Activated CD8-positive, alpha-beta T cell treated with anti-CD3 and anti-CD28 coated beads for 36 hours (primary cell): ENCODE data around the gene GPC6. TPM values are rescaled to one million over a fixed set of nuclear protein-coding genes. Genes with fewer than 3 reads are reported as not detected.

ENCODE experiments used
- ATAC-seq: fragments of 200-7000 bp; cut with Tn5 transposase; one replicate; pipeline ENCODE4 v1.10.0; 2021; ENCODE audit warnings: mild to moderate bottlenecking, moderate library complexity
- CTCF ChIA-PET: fragments of 350-600 bp; sonication (Branson Sonifier 250); formaldehyde crosslinking; loops from one replicate; lab custom pipeline; 2021; ENCODE audit warnings: antibody characterized with exemption; lab: Charles Lee
- POLR2A ChIA-PET: fragments of 350-600 bp; sonication (Branson Sonifier 250); formaldehyde crosslinking; loops from one replicate; lab custom pipeline; 2021; ENCODE audit warnings: antibody characterized with exemption; lab: Charles Lee
- DNase-seq: peaks from one replicate; pipeline ENCODE4 v3.0.0-alpha.2; 2020
- H3K27ac Mint-ChIP-seq: one replicate; pipeline ENCODE4 v1.8.0; 2021; ENCODE audit warnings: mild to moderate bottlenecking, mixed read lengths
- H3K27me3 Mint-ChIP-seq: one replicate; pipeline ENCODE4 v1.8.0; 2021; ENCODE audit warnings: mixed read lengths
- H3K36me3 Mint-ChIP-seq: one replicate; pipeline ENCODE4 v1.8.0; 2021; ENCODE audit warnings: low read depth, mixed read lengths
- H3K4me1 Mint-ChIP-seq: one replicate; pipeline ENCODE4 v1.8.0; 2021; ENCODE audit warnings: low read depth, mixed read lengths
- H3K4me3 Mint-ChIP-seq: one replicate; pipeline ENCODE4 v1.8.0; 2021; ENCODE audit warnings: mild to moderate bottlenecking, moderate library complexity, mixed read lengths
- H3K9me3 Mint-ChIP-seq: one replicate; pipeline ENCODE4 v1.8.0; 2021; ENCODE audit warnings: mixed read lengths
- CTCF ChIP-seq: fragments of 200-600 bp; IDR thresholded peaks from one replicate; pipeline ENCODE4 v1.8.0; 2022; ENCODE audit warnings: antibody characterized with exemption, mild to moderate bottlenecking
- intact Hi-C: fragments of 100-400 bp; cut with micrococcal nuclease; formaldehyde crosslinking; loops from one replicate; pipeline ENCODE4 v1.10.0; 2022
- total RNA-seq, 2 experiments: library from RNA; stranded (reverse); gene quantifications; one replicate each; pipeline ENCODE4 v1.2.3, GENCODE V29; 2021

The GPC6 gene
- total RNA-seq, 2 experiments from 2014 or later: not detected

- CTCF ChIA-PET: no interaction called here
- Mint-ChIP-seq H3K4me1 (no peaks in the 10 kb centered on the region), H3K4me3 (no peak overlapping the region), H3K27me3 (peaks cover 3% of the 10 kb centered on the region), H3K36me3 (no peaks in the 10 kb centered on the region), H3K9me3 (peaks cover 2% of the 10 kb centered on the region), H3K27ac (no peak overlapping the region)
- DNase-seq (no peak), ATAC-seq (no peak)
- intact Hi-C loops: no loop called here
- POLR2A ChIA-PET: no interaction called here
- TF ChIP-seq CTCF: no peak
These were observed 655.6 kb downstream of the GPC6 start for GRCh38 chr13:93882086-93882651.

GRCh38 chr13:93889430-93889951, 662.9 kb downstream of the GPC6 start:
- no peak for TF ChIP-seq CTCF
- Mint-ChIP-seq H3K27ac (no peak overlapping the region), H3K4me3 (no peak overlapping the region), H3K9me3 (no peaks in the 10 kb centered on the region), H3K4me1 (peaks cover 2% of the 10 kb centered on the region), H3K36me3 (no peaks in the 10 kb centered on the region), H3K27me3 (peaks cover 3% of the 10 kb centered on the region)
- no peak for DNase-seq
- ATAC-seq: no peak
- ChIA-PET POLR2A (no interaction called here), CTCF (no interaction called here)
- intact Hi-C loops: no loop called here

- H3K4me1 Mint-ChIP-seq: no peaks in the 10 kb centered on the region
- ChIA-PET CTCF (no interaction called here), POLR2A (no interaction called here)
- no peak overlapping the region for H3K4me3 Mint-ChIP-seq
- H3K27ac Mint-ChIP-seq: no peak overlapping the region
- intact Hi-C loops: loop anchor here (2.0 kb wide), 1 partner anchor 31 kb away; no protein-coding TSS in a partner anchor
- H3K36me3 Mint-ChIP-seq: no peaks in the 10 kb centered on the region
- no peaks in the 10 kb centered on the region for H3K9me3 Mint-ChIP-seq
- H3K27me3 Mint-ChIP-seq: peaks cover 7% of the 10 kb centered on the region
- no peak for TF ChIP-seq CTCF
- ATAC-seq (no peak), DNase-seq (no peak)
These were observed 673.4 kb downstream of the GPC6 start for GRCh38 chr13:93899981-93900380.

- ChIA-PET CTCF (no interaction called here), POLR2A (no interaction called here)
- Mint-ChIP-seq H3K4me1 (no peaks in the 10 kb centered on the region), H3K27ac (no peak overlapping the region), H3K9me3 (no peaks in the 10 kb centered on the region), H3K4me3 (no peak overlapping the region), H3K36me3 (no peaks in the 10 kb centered on the region), H3K27me3 (peaks cover 5% of the 10 kb centered on the region)
- intact Hi-C loops: no loop called here
- ATAC-seq (no peak), DNase-seq (no peak)
- TF ChIP-seq CTCF: no peak
These were observed 674.1 kb downstream of the GPC6 start for GRCh38 chr13:93900731-93901130.

GRCh38 chr13:93903909-93904308, 677.3 kb downstream of the GPC6 start:
- H3K36me3 Mint-ChIP-seq: no peaks in the 10 kb centered on the region
- POLR2A ChIA-PET: no interaction called here
- H3K27ac Mint-ChIP-seq: no peak overlapping the region
- H3K9me3 Mint-ChIP-seq: no peaks in the 10 kb centered on the region
- CTCF ChIA-PET: no interaction called here
- H3K27me3 Mint-ChIP-seq: peaks cover 3% of the 10 kb centered on the region
- H3K4me1 Mint-ChIP-seq: no peaks in the 10 kb centered on the region
- ATAC-seq (no peak), DNase-seq (no peak)
- no peak for TF ChIP-seq CTCF
- intact Hi-C loops: no loop called here
- H3K4me3 Mint-ChIP-seq: no peak overlapping the region
